Adrenal gland (tissue), 5 donors: ENCODE results near the gene NOL6.

ENCODE experiments used
- POLR2A ChIP-seq, 2 donors: fragments of 450-650 bp; IDR thresholded peaks; one replicate each; pipeline ENCODE4 v1.6.1; 2017; ENCODE audit warnings: antibody characterized with exemption in 2 of 2, mild to moderate bottlenecking in 2 of 2, moderate library complexity in 1 of 2
- TF ChIP-seq, protein P1 (sequence below), 6 experiments: fragments of 450-650 bp in 4 of 6; fragments of 200-600 bp in 2 of 6; sonication (generic) in 1 of 6; IDR thresholded peaks; 1 replicate in 5 of 6; 2 replicates in 1 of 6; pipeline versions ENCODE4 v1.5.1 to v1.8.0; 2016 to 2021; ENCODE audit warnings: antibody characterized with exemption in 6 of 6, mild to moderate bottlenecking in 2 of 6, moderate library complexity in 1 of 6
- donor health status: DM: no; HTN: no; CAD: no.

DNA sequence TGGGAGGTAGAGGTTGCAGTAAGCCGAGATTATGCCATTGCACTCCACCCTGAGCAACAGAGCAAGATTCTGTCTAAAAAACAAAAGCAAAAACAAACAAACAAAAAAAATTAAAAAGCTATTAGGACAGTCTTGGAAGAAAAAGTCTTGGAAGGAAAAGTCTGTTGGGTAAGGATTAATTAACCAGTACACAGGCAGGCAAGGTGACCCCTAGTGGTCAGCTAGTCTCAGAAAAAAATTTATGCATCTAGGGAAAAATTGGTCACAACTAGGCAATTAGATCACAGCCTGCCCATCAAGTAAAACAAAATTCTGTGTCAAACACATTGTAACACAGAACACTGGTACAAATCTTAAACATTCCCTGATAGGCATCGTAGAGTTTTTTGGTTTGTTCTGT lies 43.6 kb upstream of the NOL6 start:
- no peak for TF ChIP-seq POLR2A (IDR thresholded peaks at IDR 0.05)
- TF ChIP-seq, protein P1, sequence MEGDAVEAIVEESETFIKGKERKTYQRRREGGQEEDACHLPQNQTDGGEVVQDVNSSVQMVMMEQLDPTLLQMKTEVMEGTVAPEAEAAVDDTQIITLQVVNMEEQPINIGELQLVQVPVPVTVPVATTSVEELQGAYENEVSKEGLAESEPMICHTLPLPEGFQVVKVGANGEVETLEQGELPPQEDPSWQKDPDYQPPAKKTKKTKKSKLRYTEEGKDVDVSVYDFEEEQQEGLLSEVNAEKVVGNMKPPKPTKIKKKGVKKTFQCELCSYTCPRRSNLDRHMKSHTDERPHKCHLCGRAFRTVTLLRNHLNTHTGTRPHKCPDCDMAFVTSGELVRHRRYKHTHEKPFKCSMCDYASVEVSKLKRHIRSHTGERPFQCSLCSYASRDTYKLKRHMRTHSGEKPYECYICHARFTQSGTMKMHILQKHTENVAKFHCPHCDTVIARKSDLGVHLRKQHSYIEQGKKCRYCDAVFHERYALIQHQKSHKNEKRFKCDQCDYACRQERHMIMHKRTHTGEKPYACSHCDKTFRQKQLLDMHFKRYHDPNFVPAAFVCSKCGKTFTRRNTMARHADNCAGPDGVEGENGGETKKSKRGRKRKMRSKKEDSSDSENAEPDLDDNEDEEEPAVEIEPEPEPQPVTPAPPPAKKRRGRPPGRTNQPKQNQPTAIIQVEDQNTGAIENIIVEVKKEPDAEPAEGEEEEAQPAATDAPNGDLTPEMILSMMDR (IDR thresholded peaks at IDR 0.05) = peak; percentile 39 to 64 (median 50)
